Measurements from ENCODE around the gene EXOC7. TPM values are rescaled to one million over a fixed set of nuclear protein-coding genes. Genes with fewer than 3 reads are reported as not detected.

EXOC7 gene
- total and polyA plus RNA-seq, 2 of the 4 experiments (the other 2 are of a cell fraction) = 85.9 to 118 TPM

GRCh38 chr17:76072148-76072858 lies 31.3 kb downstream of the EXOC7 start, which contains the start of gene SRP68 (continued):
- TF ChIP-seq CTCF (conservative IDR thresholded peaks at IDR 0.05; ENCODE audit: low read depth, low read length) (no peak), RAD21 (IDR thresholded peaks at IDR 0.05; ENCODE audit: low read length) (no peak), BHLHE40 (IDR thresholded peaks at IDR 0.05; ENCODE audit: low read depth, low read length) (no peak)

Measured in IMR-90 (cell line).